Measurements from ENCODE around the gene CACUL1.
"Not testable (repeated sequence)": the region's sequence is repeated elsewhere in the genome, so short reads cannot be mapped to it uniquely, and the experiment has no call there.

Gene CACUL1

DNA sequence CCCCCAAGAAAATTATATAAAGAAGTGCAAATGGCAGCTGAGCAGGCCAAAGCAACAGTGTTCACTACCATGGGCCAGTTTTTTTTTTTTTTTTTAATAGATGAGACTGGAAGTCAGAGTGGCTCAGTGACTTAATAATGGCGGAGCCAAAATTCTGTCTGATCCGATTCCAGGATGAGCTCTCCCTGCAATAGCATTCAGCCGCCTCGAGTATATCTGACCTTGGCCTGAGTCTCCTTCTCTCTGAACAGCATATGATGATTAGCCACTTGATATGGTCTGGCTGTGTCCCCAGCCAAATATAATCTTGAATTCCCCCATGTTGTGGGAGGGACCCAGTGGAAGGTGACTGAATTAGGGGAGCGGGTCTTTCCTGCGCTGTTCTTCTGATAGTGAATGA, 82.6 kb downstream of the CACUL1 start:
- Histone ChIP-seq H3K27ac (ENCODE audit: low read depth, low read length) (no peak overlapping the region), H3K36me3 (ENCODE audit: insufficient read depth, low read length) (peaks cover 8% of the 10 kb centered on the region), H3K9ac (ENCODE audit: low read length) (no peak overlapping the region), H3K4me1 (ENCODE audit: insufficient read depth, low read length) (peaks cover 22% of the 10 kb centered on the region), H3K9me3 (ENCODE audit: low read length) (no peaks in the 10 kb centered on the region), H3K4me3 (ENCODE audit: low read depth in 1 of 2, low read length in 2 of 2) (no peak overlapping the region), H3K27me3 (ENCODE audit: control insufficient read depth in 1 of 2, insufficient read depth in 2 of 2, low read length in 2 of 2) (no peaks in the 10 kb centered on the region)

DNA sequence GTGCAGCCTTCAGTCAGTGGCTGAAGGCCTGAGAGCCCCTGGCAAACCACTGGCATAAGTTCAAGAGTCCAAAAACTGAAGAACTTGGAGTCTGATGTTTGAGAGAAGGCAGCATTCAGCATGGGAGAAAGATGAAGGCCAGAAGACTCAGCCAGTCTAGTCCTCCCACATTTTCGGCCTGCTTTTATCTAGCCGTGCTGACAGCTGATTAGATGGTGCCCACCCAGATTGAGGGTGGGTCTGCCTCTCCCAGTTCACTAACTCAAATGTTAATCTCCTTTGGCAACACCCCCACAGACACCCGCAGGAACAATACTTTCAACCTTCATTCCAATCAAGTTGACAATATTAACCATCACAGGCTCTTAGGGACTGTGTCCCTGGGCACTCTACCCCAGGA, 83.5 kb downstream of the CACUL1 start:
- not testable (repeated sequence) for H3K36me3 ChIP-seq (ENCODE audit: insufficient read depth, low read length); H3K4me3 ChIP-seq (ENCODE audit: low read depth in 1 of 2, low read length in 2 of 2); H3K27ac ChIP-seq (ENCODE audit: low read depth, low read length); H3K9me3 ChIP-seq (ENCODE audit: low read length); H3K27me3 ChIP-seq (ENCODE audit: control insufficient read depth in 1 of 2, insufficient read depth in 2 of 2, low read length in 2 of 2); H3K9ac ChIP-seq (ENCODE audit: low read length)
- H3K4me1 ChIP-seq (ENCODE audit: insufficient read depth, low read length), result peaks cover 22% of the 10 kb centered on the region

DNA sequence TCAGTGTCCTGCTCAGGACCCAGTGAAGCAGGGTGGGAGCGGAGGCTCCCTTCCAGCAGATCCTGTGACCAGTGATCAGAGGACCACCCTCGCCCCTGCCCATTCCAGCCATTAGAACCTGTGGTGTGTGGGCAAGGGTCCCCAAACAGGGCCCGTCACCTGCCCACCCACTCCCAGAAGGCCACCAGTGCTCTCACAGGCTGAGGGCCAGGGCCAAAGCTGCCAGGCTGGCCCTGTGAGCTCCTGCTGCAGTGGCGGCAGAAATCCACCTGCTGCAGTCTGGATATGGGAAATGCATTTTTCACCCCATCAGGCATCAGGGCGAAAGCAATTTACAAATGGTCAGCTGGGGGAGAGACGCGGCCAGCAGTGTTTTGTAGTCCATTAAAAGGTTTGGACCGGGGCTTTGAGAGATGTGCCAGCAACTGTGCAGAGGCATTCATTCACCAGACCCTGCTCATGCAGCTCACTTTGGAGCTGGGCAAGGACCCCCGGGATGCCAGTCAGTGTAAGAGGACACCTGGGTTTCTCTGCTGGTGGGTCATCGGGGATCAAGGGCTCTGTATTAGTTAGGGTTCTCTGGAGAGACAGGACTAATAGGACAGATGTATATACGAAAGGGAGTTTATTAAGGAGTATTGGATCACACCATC, 84.2 kb downstream of the CACUL1 start:
- no peaks in the 10 kb centered on the region for H3K27me3 ChIP-seq (ENCODE audit: control insufficient read depth in 1 of 2, insufficient read depth in 2 of 2, low read length in 2 of 2)
- H3K4me3 ChIP-seq (ENCODE audit: low read depth in 1 of 2, low read length in 2 of 2), result no peak overlapping the region
- H3K9ac ChIP-seq (ENCODE audit: low read length), result no peak overlapping the region
- H3K36me3 ChIP-seq (ENCODE audit: insufficient read depth, low read length), result peaks cover 8% of the 10 kb centered on the region
- no peak overlapping the region for H3K27ac ChIP-seq (ENCODE audit: low read depth, low read length)
- H3K4me1 ChIP-seq (ENCODE audit: insufficient read depth, low read length), result peaks cover 22% of the 10 kb centered on the region
- no peaks in the 10 kb centered on the region for H3K9me3 ChIP-seq (ENCODE audit: low read length)

DNA sequence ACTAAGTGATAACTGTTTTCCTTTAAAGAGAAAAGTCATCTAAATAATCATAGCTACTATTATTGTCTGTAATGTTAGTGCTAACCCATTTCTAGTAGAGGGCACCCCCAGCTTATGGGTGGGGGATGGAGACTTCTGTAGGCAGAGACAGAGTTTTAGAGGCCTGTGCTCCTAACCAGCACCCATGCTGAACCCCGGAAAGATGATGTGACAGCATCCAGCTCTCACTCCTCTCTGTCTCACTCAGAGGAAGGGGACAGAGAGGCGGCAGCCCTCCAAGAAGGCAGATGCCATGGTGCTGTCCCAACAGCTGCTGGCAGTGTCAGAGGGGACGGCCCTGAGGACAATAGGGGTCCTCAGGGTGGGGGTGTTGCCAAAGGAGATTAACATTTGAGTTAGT, 84.9 kb downstream of the CACUL1 start:
- H3K9me3 ChIP-seq (ENCODE audit: low read length), result no peaks in the 10 kb centered on the region
- no peak overlapping the region for H3K27ac ChIP-seq (ENCODE audit: low read depth, low read length)
- H3K4me1 ChIP-seq (ENCODE audit: insufficient read depth, low read length), result peaks cover 22% of the 10 kb centered on the region
- no peak overlapping the region for H3K4me3 ChIP-seq (ENCODE audit: low read depth in 1 of 2, low read length in 2 of 2)
- H3K36me3 ChIP-seq (ENCODE audit: insufficient read depth, low read length), result peaks cover 8% of the 10 kb centered on the region
- no peak overlapping the region for H3K9ac ChIP-seq (ENCODE audit: low read length)
- H3K27me3 ChIP-seq (ENCODE audit: control insufficient read depth in 1 of 2, insufficient read depth in 2 of 2, low read length in 2 of 2), result no peaks in the 10 kb centered on the region

DNA sequence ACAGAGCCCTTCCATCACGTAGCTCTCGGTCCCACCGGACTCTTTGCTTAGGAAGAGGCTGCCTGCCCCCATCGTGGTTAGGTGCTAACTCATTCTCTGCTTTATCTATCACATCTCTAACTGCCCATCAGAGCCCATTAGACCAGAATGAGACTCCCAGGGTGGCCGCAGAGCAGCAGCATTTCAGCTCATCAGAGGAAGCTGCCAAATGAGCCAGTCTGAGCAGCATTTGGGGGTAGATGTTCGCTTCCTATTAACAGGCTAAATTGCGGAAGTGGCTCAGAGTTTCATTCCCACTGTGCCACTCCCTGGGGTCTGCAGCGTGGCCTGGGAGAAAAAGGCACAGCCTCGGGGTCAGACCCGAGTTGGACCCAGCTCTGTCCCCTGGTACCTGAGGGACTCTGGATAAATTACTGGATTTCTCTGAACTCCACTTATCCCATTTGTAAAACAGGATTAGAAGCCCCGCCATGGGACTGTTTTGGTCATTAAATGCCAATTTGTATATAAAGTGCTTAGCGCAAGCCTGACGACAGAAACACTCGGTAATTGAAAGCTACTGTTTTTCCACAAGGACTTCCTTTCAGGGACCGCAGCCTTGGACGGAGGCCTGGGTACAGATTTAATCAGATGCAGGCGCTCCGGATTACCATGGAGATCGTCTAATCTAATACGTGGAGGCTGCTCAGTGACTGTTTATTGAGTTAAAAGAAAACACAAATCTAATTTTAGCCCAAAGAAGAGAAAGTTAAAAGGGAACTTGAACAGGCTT, 85.6 kb downstream of the CACUL1 start:
- H3K4me1 ChIP-seq (ENCODE audit: insufficient read depth, low read length), result peaks cover 22% of the 10 kb centered on the region
- H3K4me3 ChIP-seq (ENCODE audit: low read depth in 1 of 2, low read length in 2 of 2), result no peak overlapping the region
- no peak overlapping the region for H3K9ac ChIP-seq (ENCODE audit: low read length)
- peaks cover 5% of the 10 kb centered on the region for H3K36me3 ChIP-seq (ENCODE audit: insufficient read depth, low read length)
- no peaks in the 10 kb centered on the region for H3K9me3 ChIP-seq (ENCODE audit: low read length)
- H3K27me3 ChIP-seq (ENCODE audit: control insufficient read depth in 1 of 2, insufficient read depth in 2 of 2, low read length in 2 of 2), result peaks cover 0 to 5% of the 10 kb centered on the region in 2 donors
- no peak overlapping the region for H3K27ac ChIP-seq (ENCODE audit: low read depth, low read length)

DNA sequence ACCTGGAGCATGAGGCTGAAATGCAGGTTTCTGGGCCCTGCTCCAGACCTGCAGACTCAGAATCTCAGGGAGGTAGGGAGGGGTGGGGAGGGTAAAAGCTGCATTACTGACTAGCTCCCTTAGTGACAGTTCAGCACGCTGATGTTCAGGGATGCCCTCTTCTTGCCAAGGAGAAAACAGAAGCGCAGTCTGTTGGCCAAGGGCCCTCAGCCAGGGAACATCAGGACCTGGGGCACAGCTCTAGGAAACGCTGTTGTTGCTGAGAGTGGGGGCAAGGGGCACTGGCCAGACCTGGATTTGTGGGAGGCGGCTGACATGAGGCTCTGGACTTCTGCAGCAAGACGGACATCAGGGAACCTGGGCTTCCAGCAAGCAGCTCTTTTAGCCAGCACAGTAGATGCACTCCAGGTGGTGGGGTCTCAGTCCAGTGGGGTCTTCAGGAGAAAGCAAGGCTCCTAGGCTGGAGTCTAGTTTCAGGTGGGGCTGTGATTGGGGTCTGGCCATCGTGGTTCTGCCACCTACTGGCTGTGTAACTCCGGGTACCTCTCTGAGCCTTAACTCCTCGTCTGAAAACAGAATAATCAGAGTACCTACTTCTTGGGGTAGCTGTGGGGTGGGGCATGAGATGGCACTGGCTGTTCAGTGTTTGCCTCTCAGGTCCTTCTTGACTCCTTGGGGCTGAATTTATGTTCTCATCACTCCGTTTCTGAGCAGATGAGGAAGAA, 86.4 kb downstream of the CACUL1 start:
- H3K27ac ChIP-seq (ENCODE audit: low read depth, low read length), result no peak overlapping the region
- no peaks in the 10 kb centered on the region for H3K9me3 ChIP-seq (ENCODE audit: low read length)
- H3K9ac ChIP-seq (ENCODE audit: low read length), result no peak overlapping the region
- H3K4me3 ChIP-seq (ENCODE audit: low read depth in 1 of 2, low read length in 2 of 2), result no peak overlapping the region
- H3K27me3 ChIP-seq (ENCODE audit: control insufficient read depth in 1 of 2, insufficient read depth in 2 of 2, low read length in 2 of 2), result peaks cover 0 to 5% of the 10 kb centered on the region in 2 donors
- H3K4me1 ChIP-seq (ENCODE audit: insufficient read depth, low read length), result peaks cover 22% of the 10 kb centered on the region
- H3K36me3 ChIP-seq (ENCODE audit: insufficient read depth, low read length), result no peaks in the 10 kb centered on the region

DNA sequence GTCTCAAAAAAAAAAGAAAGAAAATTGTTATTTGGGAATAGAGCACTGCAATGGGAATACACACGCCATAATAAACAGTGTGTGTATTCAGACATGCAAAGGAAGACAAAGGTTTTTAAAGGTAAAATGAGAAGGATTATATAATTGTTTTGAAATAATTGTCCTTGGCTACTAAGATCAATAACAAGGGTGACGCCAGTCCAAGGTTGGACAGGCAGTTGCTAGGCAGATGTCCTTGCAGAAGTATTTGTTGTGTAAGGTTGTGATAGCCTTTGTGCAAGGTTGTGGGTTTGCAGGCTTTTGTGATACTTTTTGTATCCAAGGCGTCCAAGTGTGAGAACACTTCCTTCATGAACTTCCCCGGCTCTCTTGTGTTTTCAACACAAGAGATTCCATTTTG, 87.0 kb downstream of the CACUL1 start:
- H3K9me3 ChIP-seq (ENCODE audit: low read length), result no peaks in the 10 kb centered on the region
- peaks cover 0 to 5% of the 10 kb centered on the region in 2 donors for H3K27me3 ChIP-seq (ENCODE audit: control insufficient read depth in 1 of 2, insufficient read depth in 2 of 2, low read length in 2 of 2)
- no peak overlapping the region for H3K4me3 ChIP-seq (ENCODE audit: low read depth in 1 of 2, low read length in 2 of 2)
- no peak overlapping the region for H3K9ac ChIP-seq (ENCODE audit: low read length)
- no peak overlapping the region for H3K27ac ChIP-seq (ENCODE audit: low read depth, low read length)
- H3K36me3 ChIP-seq (ENCODE audit: insufficient read depth, low read length), result no peaks in the 10 kb centered on the region
- H3K4me1 ChIP-seq (ENCODE audit: insufficient read depth, low read length), result peaks cover 22% of the 10 kb centered on the region

DNA sequence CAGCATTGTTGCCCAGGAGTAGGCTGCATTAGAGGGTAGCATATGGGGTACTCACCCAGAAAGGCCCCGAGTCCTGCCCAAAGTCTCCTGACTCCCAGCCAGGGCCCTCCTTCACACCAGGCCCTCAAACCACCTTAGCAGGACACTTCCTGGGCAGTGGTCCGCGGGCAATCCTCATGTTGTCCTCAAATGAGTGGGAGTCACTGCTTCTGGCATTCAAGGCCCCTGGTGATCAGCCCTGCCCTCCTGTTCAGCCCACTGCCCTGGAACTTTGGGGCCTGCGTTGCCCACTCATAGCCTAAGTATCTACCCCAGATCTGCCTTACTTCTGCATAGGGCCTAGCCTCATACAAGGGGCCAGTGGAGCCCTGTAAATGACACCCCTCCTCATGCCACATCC, 88.4 kb downstream of the CACUL1 start:
- H3K9ac ChIP-seq (ENCODE audit: low read length), result no peak overlapping the region

DNA sequence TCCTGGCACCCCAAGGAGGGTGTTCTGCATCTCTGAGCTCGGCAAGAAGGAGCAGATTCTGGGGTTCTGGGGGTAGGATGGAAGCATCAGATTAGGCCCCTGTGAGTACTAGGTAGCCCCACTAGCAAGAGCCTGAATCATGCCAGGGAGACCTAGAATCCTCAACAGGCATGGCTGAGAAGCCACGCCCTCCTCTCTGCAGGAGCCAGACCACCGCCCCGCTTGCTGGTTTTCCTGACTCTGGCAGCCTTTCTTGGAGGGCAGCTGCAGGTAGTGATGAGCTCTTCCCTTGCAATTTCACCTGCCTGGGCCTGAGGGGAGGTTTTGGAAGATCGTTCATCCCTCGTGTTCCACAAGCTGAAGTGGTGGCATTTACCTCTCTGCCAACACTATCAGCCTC, 90.4 kb downstream of the CACUL1 start:
- Histone ChIP-seq H3K9me3 (ENCODE audit: low read length) (no peaks in the 10 kb centered on the region), H3K27ac (ENCODE audit: low read depth, low read length) (no peak overlapping the region), H3K4me1 (ENCODE audit: insufficient read depth, low read length) (peaks cover 14% of the 10 kb centered on the region), H3K36me3 (ENCODE audit: insufficient read depth, low read length) (no peaks in the 10 kb centered on the region), H3K4me3 (ENCODE audit: low read depth in 1 of 2, low read length in 2 of 2) (no peak overlapping the region), H3K27me3 (ENCODE audit: control insufficient read depth in 1 of 2, insufficient read depth in 2 of 2, low read length in 2 of 2) (peaks cover 0 to 5% of the 10 kb centered on the region in 2 donors), H3K9ac (ENCODE audit: low read length) (no peak overlapping the region)

More for the DNA sequence above, 88.4 kb downstream of the CACUL1 start:
- Histone ChIP-seq H3K4me1 (ENCODE audit: insufficient read depth, low read length) (peaks cover 22% of the 10 kb centered on the region), H3K27ac (ENCODE audit: low read depth, low read length) (no peak overlapping the region), H3K9me3 (ENCODE audit: low read length) (no peaks in the 10 kb centered on the region), H3K27me3 (ENCODE audit: control insufficient read depth in 1 of 2, insufficient read depth in 2 of 2, low read length in 2 of 2) (peaks cover 0 to 5% of the 10 kb centered on the region in 2 donors), H3K36me3 (ENCODE audit: insufficient read depth, low read length) (no peaks in the 10 kb centered on the region), H3K4me3 (ENCODE audit: low read depth in 1 of 2, low read length in 2 of 2) (no peak overlapping the region)

DNA sequence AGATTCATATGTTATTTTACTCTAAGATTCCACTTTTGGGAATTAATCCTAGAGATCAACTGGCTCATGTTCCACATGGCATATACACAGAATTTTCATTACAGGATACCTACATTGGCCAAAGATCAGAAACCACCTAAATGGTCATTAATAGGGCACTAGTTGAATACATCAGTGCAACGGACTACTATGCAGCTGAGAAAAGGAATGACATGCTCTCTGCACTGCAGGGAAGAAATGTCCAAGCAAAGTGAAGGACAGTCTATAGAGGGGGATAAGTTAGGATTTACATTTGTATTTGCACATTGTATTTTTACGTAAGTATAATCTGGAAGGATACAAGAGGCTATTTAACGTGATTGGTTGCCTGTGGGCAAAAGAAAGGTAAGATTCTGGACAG, 91.6 kb downstream of the CACUL1 start:
- Histone ChIP-seq H3K4me1 (ENCODE audit: insufficient read depth, low read length) (peaks cover 2% of the 10 kb centered on the region), H3K9ac (ENCODE audit: low read length) (no peak overlapping the region), H3K27ac (ENCODE audit: low read depth, low read length) (no peak overlapping the region), H3K27me3 (ENCODE audit: control insufficient read depth in 1 of 2, insufficient read depth in 2 of 2, low read length in 2 of 2) (peaks cover 0 to 5% of the 10 kb centered on the region in 2 donors), H3K9me3 (ENCODE audit: low read length) (no peaks in the 10 kb centered on the region), H3K36me3 (ENCODE audit: insufficient read depth, low read length) (no peaks in the 10 kb centered on the region), H3K4me3 (ENCODE audit: low read depth in 1 of 2, low read length in 2 of 2) (no peak overlapping the region)

DNA sequence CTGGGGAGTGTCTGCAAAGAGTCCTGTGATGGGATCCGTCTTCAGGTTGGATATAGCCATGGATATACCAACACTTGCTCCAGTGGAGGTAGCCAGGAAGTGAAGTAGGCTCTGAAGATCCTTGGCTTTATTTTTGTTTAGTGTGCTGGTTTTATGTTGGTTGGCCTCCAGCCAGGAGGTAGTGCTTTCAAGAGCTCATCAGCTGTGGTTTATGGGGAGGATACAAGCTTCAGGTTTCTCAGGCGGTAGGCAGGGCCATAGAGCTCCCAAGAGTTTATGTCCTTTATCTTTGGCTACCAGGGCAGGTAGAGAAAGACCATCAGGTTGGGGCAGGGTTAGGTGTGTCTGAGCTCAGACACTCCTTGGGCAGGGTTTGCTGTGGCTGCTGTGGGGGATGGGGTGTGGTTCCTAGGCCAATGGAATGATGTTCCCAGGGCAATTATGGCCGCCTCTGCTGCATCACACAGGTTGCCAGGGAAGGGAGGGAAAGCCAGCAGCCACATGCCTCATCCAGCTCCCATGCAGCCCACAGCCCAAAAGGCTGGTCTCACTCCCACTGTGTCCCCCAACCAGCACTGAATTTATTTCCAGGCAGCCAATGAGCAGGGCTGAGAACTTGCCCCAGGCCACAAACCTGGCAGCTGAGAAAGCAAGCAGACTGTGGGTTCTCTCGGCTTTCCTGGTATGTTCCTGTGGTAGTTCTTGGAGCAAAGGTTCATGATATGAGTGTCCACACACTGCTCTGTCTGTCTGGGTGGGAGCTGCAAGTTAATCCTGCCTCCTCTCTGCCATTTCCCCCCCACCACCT, 92.3 kb downstream of the CACUL1 start:
- Histone ChIP-seq H3K27me3 (ENCODE audit: control insufficient read depth in 1 of 2, insufficient read depth in 2 of 2, low read length in 2 of 2) (peaks cover 0 to 5% of the 10 kb centered on the region in 2 donors), H3K4me3 (ENCODE audit: low read depth in 1 of 2, low read length in 2 of 2) (no peak overlapping the region), H3K27ac (ENCODE audit: low read depth, low read length) (no peak overlapping the region), H3K9me3 (ENCODE audit: low read length) (no peaks in the 10 kb centered on the region), H3K36me3 (ENCODE audit: insufficient read depth, low read length) (no peaks in the 10 kb centered on the region), H3K4me1 (ENCODE audit: insufficient read depth, low read length) (no peaks in the 10 kb centered on the region), H3K9ac (ENCODE audit: low read length) (no peak overlapping the region)
